Stimulated activated CD8-positive, alpha-beta memory T cell treated with anti-CD3 and anti-CD28 coated beads, Interleukin-15, amount 100 ng/mL, for 48 hours (primary cell): Measurements from ENCODE around the gene ARHGDIG.
"Not testable (repeated sequence)": the region's sequence is repeated elsewhere in the genome, so short reads cannot be mapped to it uniquely, and the experiment has no call there.

Source experiments
- DNase-seq, 2 donors: peaks; one replicate each; pipeline ENCODE4 v3.0.0-alpha.2; 2020; ENCODE audit warnings: low read depth in 2 of 2

The ARHGDIG gene

GRCh38 chr16:280552-280951 is at the start of gene ARHGDIG:
ARHGDIG (plus strand) TSS chr16:280591; CDS start chr16:280681, 90 bp downstream.
- DNase-seq: no peak

GRCh38 chr16:230949-231348 is 49.4 kb upstream of the ARHGDIG start:
- DNase-seq: no peak

GRCh38 chr16:234468-235305 is 45.7 kb upstream of the ARHGDIG start, which contains the start of gene FAM234A:
FAM234A (plus strand) TSS chr16:234821; CDS start chr16:254414, 19,593 bp downstream.
- peak; percentile 90 to 91 for DNase-seq

GRCh38 chr16:239948-240277 is 40.5 kb upstream of the ARHGDIG start:
- DNase-seq: no peak

GRCh38 chr16:240559-240958 is 39.8 kb upstream of the ARHGDIG start:
- DNase-seq: no peak

GRCh38 chr16:242281-242680 is 38.1 kb upstream of the ARHGDIG start:
- no peak for DNase-seq

GRCh38 chr16:243348-243747 is 37.0 kb upstream of the ARHGDIG start:
- DNase-seq: no peak

GRCh38 chr16:245105-245504 is 35.3 kb upstream of the ARHGDIG start:
- no peak for DNase-seq

GRCh38 chr16:247027-247426 is 33.4 kb upstream of the ARHGDIG start:
- no peak for DNase-seq

GRCh38 chr16:249431-249830 is 31.0 kb upstream of the ARHGDIG start:
- DNase-seq: no peak

- peak in 1 of 2 donors; percentile 13 for DNase-seq
These were observed 27.7 kb upstream of the ARHGDIG start for GRCh38 chr16:252366-253337.

GRCh38 chr16:253833-254232 is 26.6 kb upstream of the ARHGDIG start:
- DNase-seq: no peak

- no peak for DNase-seq
These were observed 25.9 kb upstream of the ARHGDIG start for GRCh38 chr16:254461-254860.

- DNase-seq: no peak
These were observed 25.2 kb upstream of the ARHGDIG start for GRCh38 chr16:255183-255582.

- DNase-seq: not testable (repeated sequence)
These were observed 22.3 kb upstream of the ARHGDIG start for GRCh38 chr16:258091-258490.

- no peak for DNase-seq
These were observed 21.2 kb upstream of the ARHGDIG start for GRCh38 chr16:259226-259625.

GRCh38 chr16:259814-260253 is 20.6 kb upstream of the ARHGDIG start:
- DNase-seq: no peak

- no peak for DNase-seq
These were observed 20.1 kb upstream of the ARHGDIG start for GRCh38 chr16:260326-260725.

- DNase-seq: no peak
These were observed 19.2 kb upstream of the ARHGDIG start for GRCh38 chr16:261031-261691.

GRCh38 chr16:262121-262745 is 18.2 kb upstream of the ARHGDIG start:
- no peak for DNase-seq

- no peak for DNase-seq
These were observed 17.1 kb upstream of the ARHGDIG start for GRCh38 chr16:263182-263774.
